GM13976 (cell line): ENCODE data around the gene BCOR.

Experiments used
- DNase-seq: peaks from one replicate; pipeline ENCODE4 v3.0.0; 2012; ENCODE audit warnings: low spot score
- CTCF ChIP-seq: IDR thresholded peaks from 2 replicates; pipeline ENCODE4 v1.5.1; 2012; ENCODE audit warnings: borderline replicate concordance, mild to moderate bottlenecking; ENCODE audit not compliant: insufficient read depth; ENCODE audit errors: extremely low read depth, missing control alignments, control extremely low read depth
- in situ Hi-C: fragments of 300-500 bp; cut with MboI; formaldehyde crosslinking; loops from one replicate; pipeline ENCODE4 v1.12.0; 2022; ENCODE audit warnings: low sequenced_read_pairs, mixed read lengths, inconsistent platforms; ENCODE audit not compliant: unreplicated experiment

Gene BCOR

GRCh38 chrX:40144576-40144975 lies 46.8 kb upstream of the BCOR start:
- in situ Hi-C loops: no loop called here
- no peak for TF ChIP-seq CTCF
- no peak for DNase-seq

GRCh38 chrX:40143987-40144386 lies 46.2 kb upstream of the BCOR start:
- no peak for TF ChIP-seq CTCF
- no peak for DNase-seq
- in situ Hi-C loops: no loop called here

GRCh38 chrX:40143001-40143400 lies 45.2 kb upstream of the BCOR start:
- no peak for TF ChIP-seq CTCF
- in situ Hi-C loops: no loop called here
- no peak for DNase-seq

- no peak for TF ChIP-seq CTCF
- in situ Hi-C loops: no loop called here
- DNase-seq: no peak
These were observed 44.7 kb upstream of the BCOR start for GRCh38 chrX:40142417-40142816.

GRCh38 chrX:40140706-40141499 lies 43.1 kb upstream of the BCOR start:
- TF ChIP-seq CTCF: no peak
- in situ Hi-C loops: no loop called here
- DNase-seq: no peak

GRCh38 chrX:40132751-40133150 lies 35.0 kb upstream of the BCOR start:
- TF ChIP-seq CTCF: no peak
- in situ Hi-C loops: no loop called here
- no peak for DNase-seq

DNA sequence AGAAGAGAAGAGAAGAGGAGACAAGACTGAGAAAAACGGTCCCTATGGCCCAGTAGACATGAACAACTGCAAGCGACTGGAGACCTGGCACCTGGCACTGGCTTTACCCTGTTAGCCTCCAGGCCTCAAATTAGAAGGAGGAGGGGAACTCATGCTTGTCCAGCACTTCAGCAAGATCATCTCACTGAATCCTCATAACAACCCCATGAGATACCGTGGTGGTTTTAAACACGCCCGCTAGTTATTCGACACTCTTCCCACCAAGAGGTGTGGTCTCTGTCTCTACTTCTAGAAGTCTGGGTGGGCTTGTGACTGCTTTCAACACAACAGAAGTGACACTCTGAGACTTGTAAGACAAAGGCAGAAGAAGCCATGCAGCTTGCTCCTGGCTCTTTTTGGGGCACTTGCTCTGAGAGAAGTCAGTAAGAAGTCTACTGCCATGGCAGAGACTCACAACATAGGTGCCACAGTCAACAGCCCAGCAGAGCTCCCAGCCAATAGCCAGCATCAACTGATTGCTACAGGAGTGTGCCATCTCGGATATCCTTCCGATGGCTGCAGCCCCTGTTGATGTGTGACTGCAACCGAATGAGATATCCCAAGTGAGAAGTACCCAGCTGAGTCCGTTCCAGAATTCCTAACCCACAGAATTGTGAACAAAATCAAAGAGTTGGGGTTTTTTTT lies 34.0 kb upstream of the BCOR start:
- TF ChIP-seq CTCF: no peak
- in situ Hi-C loops: no loop called here
- no peak for DNase-seq
